Stimulated activated CD4-positive, alpha-beta T cell treated with anti-CD3 and anti-CD28 coated beads, Interleukin-2, amount 100 ng/mL, for 48 hours (primary cell): Measurements from ENCODE around the gene SHOC1.
"Not testable (repeated sequence)": the region's sequence is repeated elsewhere in the genome, so short reads cannot be mapped to it uniquely, and the experiment has no call there.

ENCODE experiments used
- DNase-seq, 2 donors: peaks; one replicate each; pipeline ENCODE4 v3.0.0-alpha.2; 2020

Gene SHOC1

DNA sequence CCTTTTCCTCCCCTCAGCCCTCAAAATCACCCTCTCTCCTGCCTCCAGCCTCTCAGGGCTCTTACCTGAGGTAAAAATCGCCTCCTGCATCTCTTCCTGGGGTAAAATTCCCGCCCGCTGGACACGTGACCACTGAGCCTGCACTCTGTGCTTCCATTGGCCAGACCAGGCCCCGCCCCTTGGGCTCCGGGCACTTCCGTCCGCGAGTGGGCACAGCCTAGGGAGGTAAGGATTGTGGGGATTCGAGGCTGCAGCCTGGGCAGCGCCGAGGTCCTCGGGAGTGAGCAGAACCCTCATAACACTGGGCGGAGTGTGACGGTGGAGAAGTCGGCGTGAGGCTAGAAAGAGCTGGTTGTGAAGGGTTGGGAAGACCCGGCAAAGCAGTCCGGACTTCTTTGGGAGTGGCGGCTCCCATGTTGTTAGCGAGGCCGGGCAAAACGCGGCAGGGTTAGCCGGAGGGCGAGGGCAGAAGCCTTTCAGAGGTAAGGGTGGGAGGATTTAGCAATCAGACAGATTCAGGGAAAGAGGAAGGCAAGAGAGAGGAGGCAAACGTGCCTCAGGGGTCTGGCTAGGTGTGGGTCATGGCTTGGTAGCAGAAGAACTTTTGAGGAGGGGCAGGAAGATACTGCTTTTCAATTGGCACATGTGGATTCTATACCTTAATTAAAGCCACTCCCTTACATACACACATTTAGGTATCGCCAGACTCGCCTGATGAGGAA lies at the start of gene SHOC1:
SHOC1 (minus strand) TSS at position 103 of the 722 bp plus-strand sequence. CDS start 3,519 bp downstream, outside the sequence.
- DNase-seq = no peak

DNA sequence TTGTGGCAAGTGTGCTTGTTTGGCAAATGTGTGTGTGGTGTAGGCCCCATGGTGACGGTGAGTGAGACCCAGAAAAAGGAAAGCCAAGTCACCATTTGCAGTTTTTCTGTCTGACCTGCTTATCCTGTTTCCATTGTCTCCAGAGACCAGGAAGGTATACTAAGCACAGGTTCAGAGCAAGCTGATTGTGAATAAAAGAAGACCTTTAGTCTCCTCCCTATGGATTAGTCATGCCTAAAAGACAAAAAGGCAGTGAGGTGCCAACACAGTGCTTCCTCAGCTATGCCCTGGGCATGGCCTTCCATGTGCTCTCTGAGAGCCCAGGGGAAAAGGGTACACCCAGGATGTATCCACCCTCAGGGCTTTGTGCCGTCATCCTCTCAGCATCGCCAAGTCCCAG lies 49.2 kb upstream of the SHOC1 start:
- no peak for DNase-seq

DNA sequence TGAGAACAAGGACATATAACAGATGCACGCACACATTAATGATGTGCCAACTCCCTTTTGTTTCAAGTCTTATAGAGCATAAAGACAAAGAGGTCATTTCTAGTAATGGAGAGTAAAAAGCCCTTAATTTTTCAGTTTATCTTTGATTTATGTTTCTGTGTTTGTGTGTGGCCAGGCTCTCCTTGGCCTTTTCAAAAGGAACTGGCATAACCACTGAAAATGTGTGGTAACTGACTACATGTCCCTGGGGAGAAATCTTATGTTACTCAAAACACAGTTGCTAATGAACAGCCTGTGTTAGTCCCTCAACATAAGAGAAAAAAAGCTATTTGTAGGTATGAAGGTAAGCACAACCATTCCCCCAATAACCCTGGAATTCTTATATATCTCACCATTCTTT lies 47.6 kb upstream of the SHOC1 start:
- DNase-seq = no peak

DNA sequence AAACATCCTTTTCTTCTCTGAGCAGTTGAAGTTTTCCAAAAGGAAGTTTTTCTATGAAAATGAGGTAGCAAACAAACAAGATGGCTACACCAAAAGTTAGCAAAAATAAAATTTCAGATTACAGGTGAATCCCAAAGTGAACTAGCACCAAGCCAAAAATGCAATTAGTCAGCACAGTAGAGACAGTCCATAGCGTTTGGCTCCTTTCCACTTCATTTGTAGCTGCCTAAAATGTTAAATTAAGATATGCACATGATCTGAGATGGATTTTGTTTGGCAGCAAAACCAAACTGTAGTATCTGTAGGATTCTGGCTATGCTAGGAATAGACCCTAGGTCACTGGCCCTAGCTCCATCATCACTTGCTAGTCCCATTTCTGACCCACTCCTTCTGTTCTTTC lies 45.7 kb upstream of the SHOC1 start:
- DNase-seq = no peak

DNA sequence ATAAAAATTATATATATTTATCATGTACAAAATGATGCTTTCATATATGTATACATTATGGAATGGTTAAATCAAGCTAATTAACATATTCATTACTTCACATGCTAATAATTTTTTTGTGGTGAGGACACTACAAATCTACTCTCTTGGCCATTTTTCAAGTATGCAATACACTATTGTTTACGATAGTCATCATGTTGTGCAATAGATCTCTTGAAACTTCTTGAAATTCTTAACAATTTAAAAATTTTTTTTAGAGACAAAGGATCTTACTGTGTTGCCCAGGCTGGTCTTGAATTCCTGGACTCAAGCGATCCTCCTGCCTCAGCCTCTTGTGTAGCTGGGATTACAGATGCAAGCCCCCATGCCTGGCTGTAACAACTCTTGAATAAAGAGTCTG lies 45.2 kb upstream of the SHOC1 start:
- no peak for DNase-seq

DNA sequence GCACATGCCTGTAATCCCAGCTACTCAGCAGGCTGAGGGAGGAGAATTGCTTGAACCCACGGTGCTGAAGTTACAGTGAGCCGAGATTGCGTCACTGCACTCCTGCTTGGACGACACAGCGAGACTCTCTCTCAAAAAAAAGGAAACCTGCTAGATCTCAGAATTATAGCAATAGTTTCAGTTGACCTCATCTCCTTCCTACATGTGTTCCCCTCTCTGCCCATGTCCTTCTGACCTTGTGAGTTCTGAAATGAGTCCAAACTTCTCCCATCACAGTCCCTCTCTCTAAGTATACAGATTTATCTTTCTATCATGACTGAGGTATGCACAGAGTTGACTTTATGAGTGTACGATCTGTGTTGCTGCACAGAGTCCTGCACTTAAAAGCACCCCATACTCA lies 44.6 kb upstream of the SHOC1 start:
- no peak for DNase-seq

DNA sequence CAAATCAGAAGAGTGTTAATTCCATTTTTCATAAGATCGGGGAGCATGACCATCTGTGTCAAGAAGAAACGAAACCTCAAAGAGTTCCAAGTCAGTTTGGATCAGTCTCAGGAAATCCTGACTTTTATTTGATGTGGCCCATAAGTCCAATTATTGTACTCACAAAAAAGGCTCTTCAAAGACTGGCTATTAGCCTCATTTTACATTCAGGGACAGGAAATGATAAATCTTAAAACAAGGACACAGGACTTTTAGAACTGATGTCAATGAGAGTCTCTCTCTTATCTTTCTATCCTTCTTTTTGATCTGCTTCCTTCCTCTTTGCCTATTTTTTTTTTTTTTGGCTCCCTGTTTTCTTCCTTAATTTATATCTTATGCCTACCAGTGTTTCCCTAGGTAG lies 43.7 kb upstream of the SHOC1 start:
- no peak for DNase-seq

DNA sequence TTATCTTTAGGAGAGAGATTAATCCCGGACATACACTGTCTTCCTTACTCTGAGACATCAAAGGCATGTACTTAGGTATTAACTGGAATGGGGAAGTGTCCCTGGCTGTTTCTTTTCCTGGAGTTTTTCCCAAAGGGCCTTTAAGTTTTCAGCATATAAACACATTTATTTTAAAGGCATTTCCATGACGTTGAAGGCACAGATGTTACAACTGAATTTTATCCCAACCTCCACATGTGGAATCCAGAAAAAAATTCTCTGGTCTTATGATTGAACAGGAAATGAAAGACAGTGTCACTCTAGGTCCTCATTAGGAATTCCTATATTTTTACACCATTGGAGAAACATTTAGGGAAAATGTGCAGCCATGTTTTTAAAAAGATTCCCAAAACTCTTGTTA lies 41.6 kb upstream of the SHOC1 start:
- DNase-seq = no peak

DNA sequence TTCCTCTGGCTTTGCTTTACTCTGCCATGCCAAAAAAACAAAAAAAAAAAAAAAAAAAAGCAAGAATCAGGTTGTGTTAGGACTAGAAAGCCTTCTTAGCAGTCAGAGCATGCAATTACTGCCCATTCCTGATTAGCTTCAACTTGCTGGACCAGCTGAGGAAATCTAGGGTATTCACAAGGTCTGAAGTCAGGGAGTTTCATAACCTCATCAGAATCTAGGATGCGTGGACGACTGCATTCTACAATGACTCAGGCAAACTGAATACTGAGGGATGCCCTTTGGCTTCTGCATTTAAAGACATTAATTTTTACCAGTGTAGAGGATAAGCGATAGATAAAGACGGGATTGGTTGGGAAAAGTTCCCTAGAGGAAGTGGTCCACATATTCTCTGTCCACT lies 39.2 kb upstream of the SHOC1 start:
- DNase-seq = no peak

DNA sequence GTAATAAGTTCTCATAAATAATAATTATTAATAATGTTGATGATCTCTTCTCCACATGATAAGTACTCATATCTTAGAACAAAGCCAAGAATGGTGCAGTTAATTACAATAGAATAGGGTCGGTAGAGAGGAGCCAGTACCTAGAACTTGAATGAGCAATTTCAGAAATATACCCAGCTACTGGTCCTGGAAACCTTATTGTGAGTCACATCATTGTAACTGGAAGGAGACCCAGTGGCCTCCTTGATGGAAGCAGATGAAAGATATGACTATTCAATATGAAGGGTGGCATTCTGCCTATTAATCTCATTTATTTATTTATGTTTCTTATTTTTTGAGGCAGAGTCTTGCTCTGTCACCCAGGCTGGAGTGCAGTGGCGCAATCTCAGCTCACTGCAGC lies 37.7 kb upstream of the SHOC1 start:
- no peak for DNase-seq

DNA sequence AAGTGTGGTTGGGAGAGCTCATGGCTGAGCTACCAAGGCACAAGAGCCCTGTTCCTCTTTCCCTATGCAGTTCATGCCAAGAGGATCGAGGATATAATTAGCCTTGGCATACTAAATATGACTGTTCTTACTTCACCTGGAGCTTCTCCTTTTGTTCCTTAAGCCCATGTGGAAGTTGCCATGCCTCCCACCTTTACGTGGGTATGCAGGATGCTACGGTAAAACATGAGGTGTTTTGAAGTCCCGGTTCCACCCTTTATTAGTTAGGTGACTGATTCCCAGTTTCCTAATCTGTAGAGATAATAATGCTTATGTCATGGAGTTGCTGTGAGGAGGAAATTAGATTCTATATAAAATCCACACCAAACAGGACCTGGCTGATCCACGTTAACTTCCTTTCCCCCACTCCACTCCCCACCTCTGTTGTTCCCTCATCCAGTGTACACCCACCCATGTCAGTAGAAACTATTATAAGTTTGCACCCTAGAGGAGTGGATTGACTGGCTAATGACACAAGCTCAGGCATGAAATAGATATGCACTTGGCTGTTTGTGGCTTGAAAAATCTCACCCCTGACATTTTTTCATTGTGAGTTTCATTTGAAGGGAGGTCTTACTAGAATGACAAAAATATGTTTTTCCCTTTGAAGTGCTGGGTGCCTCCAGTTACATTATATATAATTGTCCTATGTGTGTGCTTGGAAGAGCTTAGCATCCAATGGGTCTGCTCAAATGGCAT lies 36.8 kb upstream of the SHOC1 start:
- no peak for DNase-seq

DNA sequence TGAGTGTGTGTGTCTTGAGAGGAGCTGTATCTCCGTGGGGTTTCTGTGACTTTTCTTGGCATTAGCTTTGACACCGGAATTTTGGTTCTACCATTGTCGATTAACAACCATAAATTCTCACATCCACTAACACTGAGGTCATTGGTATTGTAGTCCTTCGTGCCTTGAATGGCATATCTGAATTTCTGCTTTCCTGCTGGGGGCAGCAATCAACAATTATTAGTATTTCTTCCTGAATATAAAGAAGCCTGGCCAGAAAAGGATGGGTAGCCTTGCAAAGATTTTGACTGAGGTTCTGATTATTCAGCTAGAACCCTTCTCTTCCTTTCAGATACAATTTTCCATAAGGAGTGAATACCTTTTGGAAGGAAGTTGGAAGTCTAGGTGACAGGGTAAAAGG lies 33.5 kb upstream of the SHOC1 start:
- no peak for DNase-seq

DNA sequence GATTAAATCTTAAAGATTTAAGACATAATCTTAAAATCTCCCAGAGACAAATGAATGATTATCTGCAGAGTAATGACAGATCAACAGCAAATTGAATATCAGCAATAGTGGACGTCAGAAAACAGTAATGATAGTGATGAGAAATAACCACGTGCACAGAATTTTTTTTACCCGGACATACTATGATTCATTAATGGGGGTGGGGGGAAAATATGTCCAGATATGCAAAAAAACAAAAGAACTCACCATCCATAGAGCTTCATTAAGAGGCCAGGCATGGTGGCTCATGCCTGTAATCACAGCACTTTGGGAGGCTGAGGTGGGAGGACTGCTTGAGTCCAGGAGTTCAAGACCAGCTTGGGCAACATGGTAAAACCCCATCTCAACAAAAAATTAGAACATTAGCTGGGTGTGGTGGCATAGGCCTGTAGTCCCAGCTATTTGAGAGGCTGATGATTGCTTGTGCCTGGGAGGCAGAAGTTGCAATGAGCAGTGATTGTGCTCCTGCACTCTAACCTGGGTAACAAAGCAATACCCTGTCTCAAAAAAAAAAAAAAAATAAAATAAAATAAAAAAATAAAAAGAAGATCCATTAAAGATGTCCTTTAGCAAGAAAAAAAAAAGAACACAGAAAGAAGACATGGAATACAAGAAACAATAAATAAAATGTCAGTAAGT lies 30.9 kb upstream of the SHOC1 start:
- no peak for DNase-seq

DNA sequence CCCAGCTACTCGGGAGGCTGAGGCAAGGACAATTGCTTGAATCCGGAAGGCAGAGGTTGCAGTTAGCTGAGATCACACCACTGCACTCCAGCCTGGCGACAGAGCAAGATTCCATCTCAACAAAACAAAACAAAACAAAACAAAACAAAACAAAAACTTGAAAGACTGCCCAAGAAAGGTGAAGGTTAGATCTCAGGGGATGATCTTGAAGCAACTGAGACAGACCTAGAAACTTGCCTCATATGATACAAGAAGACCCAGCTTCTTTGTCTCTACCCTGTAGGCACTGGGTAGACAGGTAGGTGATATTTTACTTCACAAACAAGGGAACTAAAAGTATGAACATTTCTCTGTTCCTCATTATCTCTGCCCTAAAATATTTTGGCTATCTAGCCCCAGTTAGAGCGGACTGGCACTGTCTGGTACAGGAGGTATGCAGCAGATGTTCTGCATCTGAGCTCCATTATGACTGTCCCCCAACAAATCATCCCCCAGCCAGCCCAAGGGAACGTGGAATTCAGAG lies 26.3 kb upstream of the SHOC1 start:
- no peak for DNase-seq

DNA sequence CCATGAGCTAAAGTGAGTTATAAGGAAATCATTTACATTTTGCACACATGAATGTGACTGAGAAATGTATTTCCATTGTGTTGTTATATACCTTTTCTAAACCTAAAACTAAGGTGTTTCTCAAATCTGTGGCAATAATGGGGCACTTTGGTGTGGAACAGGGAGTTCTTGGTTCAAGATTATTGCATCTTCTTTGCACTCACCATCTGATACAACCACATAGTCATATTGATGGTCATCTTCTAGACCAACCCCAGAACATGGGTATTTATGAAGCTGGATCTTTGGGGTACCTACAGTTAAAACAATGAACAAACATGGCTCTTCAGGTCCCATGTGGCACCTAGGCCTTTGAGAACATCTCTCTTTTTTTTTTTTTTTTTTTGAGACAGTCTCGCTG lies 24.6 kb upstream of the SHOC1 start:
- no peak for DNase-seq

DNA sequence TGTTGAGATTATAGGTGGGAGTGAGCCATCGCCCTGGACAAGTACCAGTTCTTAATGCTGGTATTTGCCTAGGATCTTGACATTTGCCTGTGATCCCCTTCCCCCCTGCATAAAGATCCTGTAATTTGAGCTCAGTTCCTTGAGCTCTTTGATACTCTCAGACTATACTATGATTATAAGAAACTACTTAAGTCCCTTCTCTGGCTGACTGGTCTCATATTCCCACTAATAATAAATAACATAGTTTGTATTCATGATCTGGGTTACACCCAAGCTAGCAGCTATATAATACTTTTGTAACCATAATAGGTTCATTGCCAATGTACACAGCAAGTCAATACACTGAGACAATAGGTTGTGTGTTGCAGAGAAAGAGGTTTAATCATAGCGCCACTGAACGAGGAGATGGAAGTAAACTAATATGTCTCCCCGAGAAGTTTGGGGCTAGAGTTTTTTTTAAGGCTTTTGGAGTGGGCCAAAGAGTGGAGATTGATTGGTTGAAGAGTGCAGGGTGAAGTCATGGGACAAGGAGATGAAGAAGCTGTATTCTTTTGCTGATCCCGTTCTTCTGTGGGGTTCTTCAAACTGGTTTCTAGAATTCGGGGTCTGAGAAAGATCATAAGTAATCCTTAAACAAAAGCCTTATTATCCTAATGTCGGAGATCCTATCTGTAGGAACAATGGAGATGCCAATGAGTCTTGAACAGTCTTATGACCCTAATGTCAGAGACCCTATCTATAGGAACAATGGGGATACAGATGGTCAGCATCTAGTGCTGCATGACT lies 20.7 kb upstream of the SHOC1 start:
- DNase-seq = no peak

DNA sequence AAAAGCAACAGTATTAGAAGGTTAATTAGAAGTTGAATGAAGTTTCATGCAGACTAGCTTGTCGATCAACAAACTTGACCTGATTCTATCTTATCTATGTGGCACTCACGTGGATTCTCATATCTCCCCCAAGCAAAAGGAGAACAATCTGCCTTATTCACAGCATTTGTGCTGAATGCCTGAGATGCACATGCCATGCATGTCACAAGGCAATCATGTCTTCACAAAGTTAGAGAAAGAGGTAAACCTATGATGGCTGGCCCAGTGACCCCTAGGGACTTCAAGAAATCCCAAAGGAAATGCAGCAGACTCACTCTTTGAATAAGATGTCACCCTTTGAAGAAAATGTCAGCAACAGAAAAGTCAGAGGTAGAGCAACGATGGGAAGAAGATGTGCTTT lies 17.6 kb upstream of the SHOC1 start:
- no peak for DNase-seq

DNA sequence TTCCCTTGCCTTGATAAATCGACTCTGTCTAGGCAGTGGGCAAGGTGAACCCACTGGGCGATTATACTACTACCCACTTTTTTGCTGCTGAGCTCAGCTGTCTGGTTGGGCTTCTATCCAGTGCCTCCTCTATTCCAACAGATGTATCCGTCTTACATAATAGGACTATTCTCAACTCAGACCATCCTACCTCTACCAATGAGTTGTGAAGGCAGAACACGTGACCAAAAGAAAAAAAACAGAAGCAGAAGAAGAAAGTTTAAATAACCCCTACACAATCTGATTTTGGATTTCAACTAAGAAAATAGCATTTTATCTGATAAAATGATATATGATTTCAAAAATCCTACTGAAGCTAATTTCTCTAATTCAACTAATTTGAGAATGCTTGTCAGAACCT lies 16.2 kb upstream of the SHOC1 start:
- no peak for DNase-seq

DNA sequence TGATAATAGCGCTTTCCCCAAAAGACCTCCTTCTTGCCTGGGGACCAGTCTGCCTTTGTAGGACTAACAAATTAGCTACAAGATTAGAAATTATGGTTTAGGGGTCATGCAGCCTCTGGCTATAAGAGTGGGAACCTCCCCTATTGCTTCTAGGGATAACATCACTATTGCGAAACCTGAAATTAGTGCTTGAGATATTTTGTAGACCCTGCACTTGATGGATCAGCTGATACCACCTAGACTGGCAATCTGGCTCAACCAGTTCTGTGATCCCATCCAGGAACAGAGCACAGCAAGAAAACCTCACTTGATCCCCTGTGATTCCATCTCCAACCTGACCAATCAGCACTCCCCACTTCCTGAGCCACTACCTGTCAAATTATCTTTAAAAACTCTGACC lies 15.7 kb upstream of the SHOC1 start:
- DNase-seq = not testable (repeated sequence)

DNA sequence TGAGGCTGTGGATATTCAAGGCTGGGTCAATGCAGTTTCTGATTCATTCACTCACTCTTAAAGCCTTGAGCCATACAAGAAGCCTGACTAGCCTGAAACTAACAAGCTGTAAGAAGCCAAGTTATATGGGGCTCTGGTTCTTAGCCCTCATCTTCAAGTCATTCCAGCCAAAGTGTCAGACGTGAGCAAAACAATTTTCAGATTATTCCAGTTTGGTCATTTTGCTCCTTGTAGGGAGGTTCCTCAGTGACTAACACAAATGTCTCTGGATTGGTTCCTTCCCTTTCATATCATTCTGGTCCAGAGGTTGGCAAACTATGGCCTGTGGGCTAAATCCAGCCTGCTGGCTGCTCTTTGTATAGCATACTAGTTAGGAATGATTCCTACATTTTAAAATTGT lies 12.5 kb upstream of the SHOC1 start:
- no peak for DNase-seq

DNA sequence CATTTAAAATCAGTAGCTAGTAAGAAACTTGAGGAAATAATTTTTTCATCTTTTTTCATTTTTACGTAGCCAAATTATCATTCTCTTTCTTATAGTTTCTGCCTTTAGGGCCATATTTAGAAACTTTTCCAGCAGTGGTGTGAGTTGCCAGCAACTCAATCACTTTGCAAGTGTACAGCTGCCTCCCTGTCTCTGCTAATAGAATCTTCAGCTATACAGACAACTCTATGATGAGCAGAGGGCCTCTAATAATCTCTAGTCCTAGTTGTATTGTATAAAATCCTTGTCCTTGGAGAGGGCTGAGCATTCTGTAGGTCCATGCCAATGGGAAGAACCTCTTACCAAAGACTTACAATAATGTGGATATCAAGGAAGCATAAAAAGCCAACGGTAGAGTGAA lies 11.5 kb upstream of the SHOC1 start:
- DNase-seq = no peak

DNA sequence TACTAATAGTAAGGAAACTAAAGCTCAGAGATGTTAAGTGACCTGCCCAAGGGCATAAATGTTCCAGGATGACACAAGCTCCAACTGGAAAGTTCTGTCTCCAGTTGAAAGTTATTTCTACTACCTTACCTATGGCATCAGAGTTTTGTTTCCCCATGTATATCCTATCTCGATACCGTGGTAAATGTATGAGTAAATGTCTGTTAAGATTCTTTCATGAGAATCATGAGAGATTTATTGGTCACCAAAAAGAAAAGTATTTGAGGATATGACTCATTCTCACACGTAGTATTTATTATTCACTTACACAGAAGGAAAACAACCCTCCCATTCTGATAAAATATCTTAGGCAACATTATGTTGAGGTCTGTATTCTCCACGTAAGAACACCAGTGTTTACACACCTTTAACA lies 11.1 kb upstream of the SHOC1 start:
- DNase-seq = no peak

DNA sequence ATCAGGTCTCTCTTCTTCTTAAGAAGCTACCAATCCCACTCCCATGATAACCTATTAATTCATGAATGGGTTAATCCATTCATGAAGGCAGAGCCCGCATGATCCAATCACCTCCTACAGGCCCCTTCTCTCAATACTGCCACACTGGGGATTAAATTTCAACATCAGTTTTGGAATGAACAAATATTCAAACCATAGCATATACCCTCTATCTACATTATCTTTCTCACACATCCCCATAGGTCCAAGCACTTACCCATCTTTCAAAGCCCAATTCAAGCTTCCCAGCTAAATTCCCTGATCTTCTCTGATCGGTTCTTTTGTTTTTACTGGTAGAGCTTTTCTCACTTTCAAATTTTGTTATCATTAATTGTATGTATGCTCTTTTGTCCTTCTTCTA lies 10.5 kb upstream of the SHOC1 start:
- no peak for DNase-seq
